H9 (cell line): Measurements from ENCODE around the gene TADA2B. TPM values are rescaled to one million over a fixed set of nuclear protein-coding genes. Genes with fewer than 3 reads are reported as not detected.

Source experiments
- DNase-seq: peaks from one replicate; pipeline ENCODE4 v3.0.0-alpha.2; 2017
- H2AFZ ChIP-seq: one replicate; pipeline ENCODE4 v1.6.1; 2013; ENCODE audit warnings: mild to moderate bottlenecking, low read length, control low read depth, moderate library complexity
- H2AK5ac ChIP-seq: 2 replicates; pipeline ENCODE4 v1.6.1; 2013; ENCODE audit warnings: low read length, control low read depth, mixed read lengths; ENCODE audit not compliant: insufficient read length
- H2BK120ac ChIP-seq: one replicate; pipeline ENCODE4 v1.6.1; 2013; ENCODE audit warnings: low read depth, mild to moderate bottlenecking, low read length, control low read depth, inconsistent platforms; ENCODE audit not compliant: poor library complexity, severe bottlenecking
- H2BK12ac ChIP-seq: 2 replicates; pipeline ENCODE4 v1.6.1; 2013; ENCODE audit warnings: low read length, control low read depth, mixed read lengths, low read depth; ENCODE audit not compliant: insufficient read length
- H2BK15ac ChIP-seq: 2 replicates; pipeline ENCODE4 v1.6.1; 2013; ENCODE audit warnings: low read depth, low read length, control low read depth
- H2BK20ac ChIP-seq: one replicate; pipeline ENCODE4 v1.6.1; 2013; ENCODE audit warnings: low read depth, mild to moderate bottlenecking, low read length, control low read depth, inconsistent platforms; ENCODE audit not compliant: poor library complexity, severe bottlenecking
- H2BK5ac ChIP-seq: 2 replicates; pipeline ENCODE4 v1.6.1; 2013; ENCODE audit warnings: low read length, control low read depth, mixed read lengths; ENCODE audit not compliant: insufficient read length
- H3K14ac ChIP-seq: 2 replicates; pipeline ENCODE4 v1.6.1; 2013; ENCODE audit warnings: low read length, control low read depth; ENCODE audit not compliant: insufficient read depth
- H3K18ac ChIP-seq: 2 replicates; pipeline ENCODE4 v1.6.1; 2013; ENCODE audit warnings: low read depth, mild to moderate bottlenecking, mixed read lengths, low read length, control low read depth; ENCODE audit not compliant: insufficient read length
- H3K23ac ChIP-seq: 2 replicates; pipeline ENCODE4 v1.6.1; 2013; ENCODE audit warnings: low read length, control low read depth, mixed read lengths, low read depth; ENCODE audit not compliant: insufficient read length
- H3K23me2 ChIP-seq: 2 replicates; pipeline ENCODE4 v1.6.1; 2013; ENCODE audit warnings: low read depth, mild to moderate bottlenecking, mixed read lengths, low read length, control low read depth; ENCODE audit not compliant: insufficient read length, poor library complexity, severe bottlenecking
- H3K27ac ChIP-seq: 2 replicates; pipeline ENCODE4 v1.5.1; 2013; ENCODE audit warnings: low read length, control low read depth, mixed read lengths, low read depth; ENCODE audit not compliant: insufficient read length
- H3K27me3 ChIP-seq: 2 replicates; pipeline ENCODE4 v1.6.1; 2013; ENCODE audit warnings: low read length, control low read depth, inconsistent platforms; ENCODE audit not compliant: insufficient read depth
- H3K4ac ChIP-seq: 2 replicates; pipeline ENCODE4 v1.6.1; 2013; ENCODE audit warnings: low read depth, mild to moderate bottlenecking, control low read depth, inconsistent platforms, low read length, moderate library complexity
- H3K4me1 ChIP-seq: 2 replicates; pipeline ENCODE4 v1.6.1; 2013; ENCODE audit warnings: low read length, control low read depth, inconsistent platforms; ENCODE audit not compliant: insufficient read depth
- H3K4me2 ChIP-seq: 2 replicates; pipeline ENCODE4 v1.6.1; 2013; ENCODE audit warnings: low read length, control low read depth, mixed read lengths; ENCODE audit not compliant: insufficient read length, insufficient read depth
- H3K56ac ChIP-seq: 2 replicates; pipeline ENCODE4 v1.6.1; 2013; ENCODE audit warnings: low read depth, mild to moderate bottlenecking, mixed read lengths, low read length, control low read depth; ENCODE audit not compliant: insufficient read length
- H3K79me1 ChIP-seq: 2 replicates; pipeline ENCODE4 v1.6.1; 2013; ENCODE audit warnings: low read depth, mild to moderate bottlenecking, moderate library complexity, low read length, control low read depth, inconsistent platforms; ENCODE audit not compliant: insufficient read depth, poor library complexity, severe bottlenecking
- H3K79me2 ChIP-seq: 2 replicates; pipeline ENCODE4 v1.6.1; 2013; ENCODE audit warnings: low read length, control low read depth, inconsistent platforms; ENCODE audit not compliant: insufficient read depth
- H3K9ac ChIP-seq: 2 replicates; pipeline ENCODE4 v1.6.1; 2013; ENCODE audit warnings: low read length, control low read depth, mixed read lengths; ENCODE audit not compliant: insufficient read length; ENCODE audit errors: extremely low read depth
- H3K9me3 ChIP-seq: one replicate; pipeline ENCODE4 v1.6.1; 2013; ENCODE audit warnings: low read depth, low read length, inconsistent platforms; ENCODE audit not compliant: control insufficient read depth
- H3T11ph ChIP-seq: one replicate; pipeline ENCODE4 v1.6.1; 2013; ENCODE audit warnings: mild to moderate bottlenecking, low read length, control low read depth, inconsistent platforms
- H4K20me1 ChIP-seq: one replicate; pipeline ENCODE4 v1.6.1; 2013; ENCODE audit not compliant: control insufficient read depth, insufficient read length, insufficient read depth
- H4K5ac ChIP-seq: 2 replicates; pipeline ENCODE4 v1.6.1; 2013; ENCODE audit warnings: low read depth, mild to moderate bottlenecking, mixed read lengths, low read length, control low read depth; ENCODE audit not compliant: insufficient read length
- H4K8ac ChIP-seq: replicated peaks from 2 replicates; pipeline ENCODE4 v1.6.1; 2013; ENCODE audit warnings: low read length, control low read depth, mixed read lengths, low read depth; ENCODE audit not compliant: insufficient read length
- H4K91ac ChIP-seq: 2 replicates; pipeline ENCODE4 v1.6.1; 2013; ENCODE audit warnings: low read depth, mild to moderate bottlenecking, moderate library complexity, mixed read lengths, low read length, control low read depth; ENCODE audit not compliant: insufficient read length
- H3K27ac Mint-ChIP-seq, 3 experiments: 2 replicates in 2 of 3; 3 replicates in 1 of 3; pipeline ENCODE4 v1.8.0; 2020 to 2021; ENCODE audit warnings: mixed read lengths in 3 of 3, mild to moderate bottlenecking in 1 of 3, moderate library complexity in 1 of 3
- H3K27me3 Mint-ChIP-seq: 2 replicates; pipeline ENCODE4 v1.8.0; 2021; ENCODE audit warnings: low read depth, mild to moderate bottlenecking, moderate library complexity, mixed read lengths
- H3K36me3 Mint-ChIP-seq, 3 experiments: 2 replicates in 2 of 3; 3 replicates in 1 of 3; pipeline ENCODE4 v1.8.0; 2020 to 2021; ENCODE audit warnings: low read depth in 3 of 3, mixed read lengths in 3 of 3; ENCODE audit not compliant: insufficient read depth in 1 of 3
- H3K4me1 Mint-ChIP-seq, 2 experiments: 2 replicates each; pipeline ENCODE4 v1.8.0; 2020; ENCODE audit warnings: mixed read lengths in 2 of 2
- H3K4me3 Mint-ChIP-seq, 2 experiments: 2 replicates in 1 of 2; 3 replicates in 1 of 2; pipeline ENCODE4 v1.8.0; 2020 to 2021; ENCODE audit warnings: mild to moderate bottlenecking in 2 of 2, mixed read lengths in 2 of 2, moderate library complexity in 1 of 2
- H3K9me3 Mint-ChIP-seq, 2 experiments: 2 replicates in 1 of 2; 3 replicates in 1 of 2; pipeline ENCODE4 v1.8.0; 2020; ENCODE audit warnings: mild to moderate bottlenecking in 2 of 2, mixed read lengths in 2 of 2, moderate library complexity in 1 of 2
- WGBS: extraction: QIAGEN DNeasy Blood & Tissue Kit; methylation state at CpG from one replicate; pipeline ENCODE4 v1.1.7; 2013; ENCODE audit warnings: missing lambda C conversion rate, low lambda C conversion rate, mixed read lengths; ENCODE audit not compliant: insufficient read length; ENCODE audit errors: extremely low coverage; 5-methylcytosine and 5-hydroxymethylcytosine counted together
- total RNA-seq: library from RNA; stranded (reverse); gene quantifications from 2 replicates; pipeline ENCODE4 v1.2.1, GENCODE V29; 2021
- TF ChIP-seq, protein P1 (sequence below): fragments of 200-600 bp; sonication (generic); conservative IDR thresholded peaks from 3 replicates; pipeline ENCODE4 v1.8.0; 2021; ENCODE audit warnings: antibody characterized with exemption, mild to moderate bottlenecking

The TADA2B gene
- total RNA-seq, 1 experiment from 2014 or later: 14.0 TPM

DNA sequence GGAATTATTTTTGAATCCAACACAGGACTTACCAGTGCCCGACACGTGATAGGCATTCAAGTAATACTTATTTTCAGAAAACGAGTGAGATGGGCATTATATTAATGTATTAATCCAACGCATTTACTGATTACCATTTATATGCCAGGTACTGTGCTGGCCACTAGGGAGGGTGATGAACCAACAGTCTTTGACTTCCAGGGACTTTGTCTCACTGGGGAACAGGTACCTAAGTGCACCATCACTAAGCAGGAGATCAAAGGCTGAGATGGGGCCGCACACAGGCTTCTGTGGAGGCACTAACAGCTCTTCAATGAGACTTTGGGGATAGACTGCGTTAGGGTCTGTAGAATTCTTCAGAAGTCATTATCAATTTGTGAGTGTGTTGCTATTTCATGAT, 5.7 kb upstream of the TADA2B start:
- Histone ChIP-seq H2BK20ac (no peak overlapping the region), H3K4ac (no peak overlapping the region), H4K91ac (no peak overlapping the region), H3K23me2 (peaks cover 8% of the 10 kb centered on the region), H2BK120ac (no peak overlapping the region), H4K5ac (no peak overlapping the region), H3K9ac (no peak overlapping the region), H3K23ac (no peak overlapping the region), H3K27me3 (peaks cover 12% of the 10 kb centered on the region; the same call in 1 of the 2 replicates), H2BK5ac (no peak overlapping the region), H2BK15ac (no peak overlapping the region), H2AFZ (no peak overlapping the region), H3K9me3 (no peaks in the 10 kb centered on the region), H3T11ph (no peak overlapping the region), H2AK5ac (no peak overlapping the region), H2BK12ac (no peak overlapping the region), H3K4me2 (no peak overlapping the region), H3K27ac (no peak overlapping the region), H3K14ac (no peak overlapping the region), H3K56ac (no peak overlapping the region), H4K20me1 (no peaks in the 10 kb centered on the region), H3K4me1 (no peaks in the 10 kb centered on the region), H3K18ac (no peak overlapping the region), H4K8ac (no peak overlapping the region), H3K79me2 (no peaks in the 10 kb centered on the region), H3K79me1 (no peaks in the 10 kb centered on the region)
- peaks cover under 1 to 3% (median 1%) of the 10 kb centered on the region in 3 experiments; a peak in 3 of 7 replicates for H3K36me3 Mint-ChIP-seq
- TF ChIP-seq, protein P1, sequence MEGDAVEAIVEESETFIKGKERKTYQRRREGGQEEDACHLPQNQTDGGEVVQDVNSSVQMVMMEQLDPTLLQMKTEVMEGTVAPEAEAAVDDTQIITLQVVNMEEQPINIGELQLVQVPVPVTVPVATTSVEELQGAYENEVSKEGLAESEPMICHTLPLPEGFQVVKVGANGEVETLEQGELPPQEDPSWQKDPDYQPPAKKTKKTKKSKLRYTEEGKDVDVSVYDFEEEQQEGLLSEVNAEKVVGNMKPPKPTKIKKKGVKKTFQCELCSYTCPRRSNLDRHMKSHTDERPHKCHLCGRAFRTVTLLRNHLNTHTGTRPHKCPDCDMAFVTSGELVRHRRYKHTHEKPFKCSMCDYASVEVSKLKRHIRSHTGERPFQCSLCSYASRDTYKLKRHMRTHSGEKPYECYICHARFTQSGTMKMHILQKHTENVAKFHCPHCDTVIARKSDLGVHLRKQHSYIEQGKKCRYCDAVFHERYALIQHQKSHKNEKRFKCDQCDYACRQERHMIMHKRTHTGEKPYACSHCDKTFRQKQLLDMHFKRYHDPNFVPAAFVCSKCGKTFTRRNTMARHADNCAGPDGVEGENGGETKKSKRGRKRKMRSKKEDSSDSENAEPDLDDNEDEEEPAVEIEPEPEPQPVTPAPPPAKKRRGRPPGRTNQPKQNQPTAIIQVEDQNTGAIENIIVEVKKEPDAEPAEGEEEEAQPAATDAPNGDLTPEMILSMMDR: peak; percentile 40; the same call in 2 of the 3 replicates
- no peak overlapping the region for H3K27ac Mint-ChIP-seq
- H3K9me3 Mint-ChIP-seq: no peaks in the 10 kb centered on the region
- DNase-seq: no peak
- peaks cover 10 to 13% of the 10 kb centered on the region in 2 experiments for H3K4me1 Mint-ChIP-seq
- no peak overlapping the region for H3K4me3 Mint-ChIP-seq
- H3K27me3 Mint-ChIP-seq: peaks cover 24% of the 10 kb centered on the region
- WGBS: no CpG with 5 or more reads among the region's 6 CpGs
